ENCODE data around the gene MTMR3. TPM values are rescaled to one million over a fixed set of nuclear protein-coding genes. Genes with fewer than 3 reads are reported as not detected.

MTMR3 gene
- total and polyA plus RNA-seq, 2 of the 8 experiments (the other 6 are each of a cell fraction or from before 2014, with no cell fraction given) = 16.9 to 18.5 TPM

- Histone ChIP-seq H3K23me2 (ENCODE audit: low read depth, low read length) (no peaks in the 10 kb centered on the region), H3K9ac (replicated peaks in 1 of 4; ENCODE audit: extremely low read depth in 1 of 4, low read depth in 3 of 4, low read length in 3 of 4) (no peak overlapping the region), H3K23ac (ENCODE audit: insufficient read length) (no peak overlapping the region), H2BK5ac (ENCODE audit: low read depth, low read length) (no peak overlapping the region), H3K36me3 (ENCODE audit: control insufficient read depth in 2 of 4, insufficient read depth in 4 of 4, low read length in 3 of 4) (peaks cover 0 to 6% (median 2%) of the 10 kb centered on the region in 4 experiments; a peak in 3 of 8 replicates), H4K5ac (ENCODE audit: insufficient read length, low read depth, low read length) (no peak overlapping the region), H2BK20ac (ENCODE audit: low read length) (no peak overlapping the region), H3K56ac (replicated peaks; ENCODE audit: insufficient read length, low read depth, low read length) (no peak overlapping the region), H3K4ac (replicated peaks; ENCODE audit: insufficient read length, low read depth, low read length) (no peak overlapping the region), H4K91ac (replicated peaks; ENCODE audit: insufficient read length, low read length) (no peak overlapping the region), H2BK15ac (ENCODE audit: low read length) (no peak overlapping the region), H3K4me2 (ENCODE audit: insufficient read depth in 1 of 2, low read depth in 2 of 2, low read length in 2 of 2) (no peak overlapping the region), H2AK5ac (ENCODE audit: low read depth, low read length) (no peak overlapping the region), H3K27ac (ENCODE audit: low read depth, low read length) (no peak overlapping the region), H3K18ac (ENCODE audit: extremely low read depth, low read length) (no peak overlapping the region), H3K14ac (ENCODE audit: insufficient read length) (no peak overlapping the region), H3K4me1 (replicated peaks in 1 of 4; ENCODE audit: control insufficient read depth in 3 of 4, insufficient read depth in 4 of 4, low read length in 3 of 4) (peaks cover 0 to 4% (median 3%) of the 10 kb centered on the region in 4 experiments; a peak in 3 of 7 replicates), H3K79me1 (ENCODE audit: low read depth, low read length) (no peaks in the 10 kb centered on the region; the same call in 1 of the 2 replicates), H3K27me3 (replicated peaks in 1 of 4; ENCODE audit: control insufficient read depth in 3 of 4, extremely low read depth in 1 of 4, insufficient read depth in 3 of 4, low read length in 3 of 4) (no peaks in the 10 kb centered on the region), H2BK12ac (ENCODE audit: low read depth, low read length) (no peak overlapping the region), H3K9me3 (ENCODE audit: insufficient read depth in 2 of 2, low read depth in 1 of 2, low read length in 1 of 2) (no peaks in the 10 kb centered on the region), H4K8ac (ENCODE audit: extremely low read depth, insufficient read depth, low read length) (no peak overlapping the region), H2AFZ (ENCODE audit: low read length) (no peak overlapping the region), H4K20me1 (replicated peaks in 1 of 2; ENCODE audit: control insufficient read depth in 1 of 2, insufficient read depth in 2 of 2, low read length in 2 of 2) (no peaks in the 10 kb centered on the region), H2BK120ac (replicated peaks; ENCODE audit: low read depth, low read length) (no peak overlapping the region), H3K79me2 (ENCODE audit: control insufficient read depth in 1 of 2, insufficient read depth in 2 of 2, low read length in 2 of 2) (no peaks in the 10 kb centered on the region), H3K4me3 (ENCODE audit: extremely low read depth in 1 of 4, insufficient read depth in 2 of 4, low read depth in 3 of 4, low read length in 4 of 4) (no peak overlapping the region)
- POLR2A ChIA-PET (ENCODE audit: partially characterized antibody) = interaction anchor here (0.7 kb wide), 1 partner anchor 228 kb away, joined by 3 read pairs; the partner anchor contains the start of genes UQCR10 and ZMAT5
- WGBS, 2 experiments (ENCODE audit: extremely low coverage in 1 of 2, insufficient coverage in 1 of 2, insufficient read length in 1 of 2, insufficient replicate concordance in 2 of 2, low coverage in 1 of 2, low lambda C conversion rate in 2 of 2, missing lambda C conversion rate in 1 of 2) = 70% methylated on average over 3 of the region's 3 CpGs; no CpG with 5 or more reads in 1 of the 2 experiments
- no peak for FAIRE-seq
- CTCF ChIA-PET (ENCODE audit: partially characterized antibody) = interaction anchor here (0.8 to 3.6 kb wide), 3 partner anchors 11 to 408 kb away, joined by 3 to 28 read pairs (median 3); no protein-coding TSS in a partner anchor
- DNase-seq (ENCODE audit: low read depth in 1 of 2, low spot score in 2 of 2) = no peak
- TF ChIP-seq EGR1 (IDR thresholded peaks at IDR 0.05; ENCODE audit: borderline replicate concordance, low read depth, low read length) (no peak), POLR2A (IDR thresholded peaks at IDR 0.05; ENCODE audit: control extremely low read depth in 1 of 2, low read depth in 2 of 2, low read length in 2 of 2) (no peak), RFX5 (IDR thresholded peaks at IDR 0.05; ENCODE audit: borderline replicate concordance, low read depth, low read length) (no peak), PHF8 (conservative IDR thresholded peaks at IDR 0.05; ENCODE audit: low read depth, low read length) (no peak), TCF12 (IDR thresholded peaks at IDR 0.05; ENCODE audit: low read depth, low read length) (no peak), CBX5 (IDR thresholded peaks at IDR 0.05; ENCODE audit: low read depth, low read length) (no peak), RNF2 (IDR thresholded peaks at IDR 0.05; ENCODE audit: borderline replicate concordance, low read depth, low read length, missing control alignments, poor library complexity, severe bottlenecking) (no peak), KDM4A (IDR thresholded peaks at IDR 0.05; ENCODE audit: low read depth, low read length, severe bottlenecking) (no peak), JUN (IDR thresholded peaks at IDR 0.05; ENCODE audit: low read depth, low read length) (no peak), SIX5 (IDR thresholded peaks at IDR 0.05; ENCODE audit: low read depth, low read length) (no peak), SP2 (IDR thresholded peaks at IDR 0.05; ENCODE audit: low read length) (no peak), EP300 (IDR thresholded peaks at IDR 0.05; ENCODE audit: borderline replicate concordance in 1 of 2, low read depth in 2 of 2, low read length in 2 of 2) (no peak), E2F6 (IDR thresholded peaks at IDR 0.05) (no peak)
Measured at GRCh38 chr22:29994943-29995342, 112.0 kb downstream of the MTMR3 start.
